HG03469 (cell line): Measurements from ENCODE around the gene CR1.
A peak's percentile ranks its signal among the peaks of the same experiment; 100 is the strongest.
"Not testable (repeated sequence)": the region's sequence is repeated elsewhere in the genome, so short reads cannot be mapped to it uniquely, and the experiment has no call there.

Source experiments
- ATAC-seq: cut with Tn5 transposase; IDR thresholded peaks from one replicate; pipeline ENCODE4 v1.9.1; 2021; ENCODE audit warnings: mild to moderate bottlenecking, moderate library complexity, moderate number of reproducible peaks; ENCODE audit not compliant: unreplicated experiment

Gene CR1

DNA sequence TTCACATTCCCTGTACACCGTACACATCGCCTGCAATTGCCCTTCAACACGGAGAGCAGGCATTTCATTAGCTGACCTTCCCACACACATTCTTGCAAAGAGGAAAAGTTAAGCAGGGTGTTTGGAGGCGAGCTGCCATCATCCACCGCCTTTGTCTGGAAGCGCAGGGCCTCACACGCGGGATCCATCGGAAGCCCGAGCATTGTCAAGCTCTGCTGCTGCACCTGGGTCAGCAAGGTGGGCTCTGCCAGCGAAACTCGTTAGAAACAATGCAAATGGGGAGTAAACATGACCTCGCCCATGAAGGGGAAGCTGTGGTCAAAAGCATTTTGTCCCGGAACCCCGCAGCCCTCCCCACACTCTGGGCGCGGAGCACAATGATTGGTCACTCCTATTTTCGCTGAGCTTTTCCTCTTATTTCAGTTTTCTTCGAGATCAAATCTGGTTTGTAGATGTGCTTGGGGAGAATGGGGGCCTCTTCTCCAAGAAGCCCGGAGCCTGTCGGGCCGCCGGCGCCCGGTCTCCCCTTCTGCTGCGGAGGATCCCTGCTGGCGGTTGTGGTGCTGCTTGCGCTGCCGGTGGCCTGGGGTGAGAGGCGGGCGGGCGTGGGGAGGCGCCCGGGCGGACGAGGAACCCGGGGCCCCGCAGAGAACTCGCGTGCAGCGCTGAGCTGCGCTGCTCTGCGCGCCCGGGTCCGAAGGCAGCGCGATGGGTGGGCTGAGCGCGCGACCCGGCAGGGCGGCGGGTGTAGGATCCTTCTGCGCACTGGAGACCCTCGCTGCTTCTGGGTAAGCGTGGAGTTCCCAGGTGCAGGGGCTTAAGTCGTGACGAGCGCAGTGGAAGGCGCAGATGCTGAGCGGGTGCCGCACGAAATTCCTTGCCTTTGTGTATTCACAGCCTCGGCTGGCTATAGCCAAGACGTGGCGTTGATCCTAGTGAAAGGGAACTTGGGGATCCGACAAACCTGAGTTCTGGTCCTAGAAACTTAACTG lies at the start of gene CR1:
Gene CR1, plus strand, starts transcription at position 357 of the 992 bp plus-strand sequence. Its CDS starts 111 bp downstream, at position 468.
- no peak for ATAC-seq

DNA sequence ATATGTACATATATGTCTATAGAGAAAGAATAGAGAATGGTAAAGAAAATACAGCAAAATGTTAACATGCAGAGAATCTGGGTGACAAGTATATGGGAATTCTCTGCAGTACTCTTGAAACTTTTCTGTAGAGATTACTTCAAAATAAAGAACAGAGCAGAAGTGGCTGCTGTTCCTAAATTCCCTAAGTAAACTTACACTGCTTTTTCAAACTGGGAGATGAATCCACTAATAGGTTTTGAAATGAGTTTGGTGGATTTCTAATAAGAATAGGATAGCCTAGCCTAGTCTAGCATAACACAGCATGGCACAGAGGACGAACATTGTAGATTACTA lies 42.3 kb upstream of the CR1 start:
- no peak for ATAC-seq

DNA sequence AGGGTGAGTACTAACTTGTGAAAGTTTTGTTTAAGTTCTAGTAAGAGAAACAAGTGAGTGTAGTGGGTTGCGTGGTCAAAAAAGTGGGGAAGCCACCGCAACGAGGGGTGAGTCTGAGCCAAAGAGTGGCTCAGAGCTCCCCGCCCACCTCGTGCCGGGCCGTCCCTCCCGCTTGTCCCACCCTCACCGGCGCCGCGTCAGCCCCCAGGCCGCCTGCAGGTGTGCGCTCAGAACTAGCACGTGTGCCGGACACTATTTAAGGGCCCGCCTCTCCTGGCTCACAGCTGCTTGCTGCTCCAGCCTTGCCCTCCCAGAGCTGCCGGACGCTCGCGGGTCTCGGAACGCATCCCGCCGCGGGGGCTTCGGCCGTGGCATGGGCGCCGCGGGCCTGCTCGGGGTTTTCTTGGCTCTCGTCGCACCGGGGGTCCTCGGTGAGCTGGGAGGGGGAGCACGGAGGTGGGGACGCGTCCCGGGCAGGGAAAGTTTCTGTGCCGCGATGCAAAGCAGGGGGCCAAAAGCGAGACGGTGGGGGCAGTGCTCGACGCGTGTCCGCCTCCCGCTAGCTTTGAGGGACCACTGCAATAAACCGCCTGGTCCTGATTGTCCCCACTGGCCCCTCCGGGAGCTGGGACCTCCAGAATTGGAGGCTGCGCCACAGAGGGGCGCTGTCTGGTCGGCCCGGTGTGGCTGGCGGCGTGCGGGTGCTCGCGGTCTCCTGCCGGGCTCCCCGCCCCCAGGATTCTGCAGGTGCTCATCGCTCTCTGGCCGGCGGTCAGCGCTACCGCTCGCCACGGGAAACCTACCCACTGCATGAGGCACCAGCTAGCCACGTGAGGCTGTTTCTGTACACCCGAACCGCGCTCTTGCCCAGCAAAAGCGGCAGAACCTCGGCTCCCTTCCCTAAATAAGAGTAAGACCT lies 41.7 kb upstream of the CR1 start, which contains the start of gene CR2:
Gene CR2, plus strand, starts transcription at position 283 of the 919 bp plus-strand sequence. Its CDS starts 91 bp downstream, at position 374.
- peak; percentile 43 for ATAC-seq

DNA sequence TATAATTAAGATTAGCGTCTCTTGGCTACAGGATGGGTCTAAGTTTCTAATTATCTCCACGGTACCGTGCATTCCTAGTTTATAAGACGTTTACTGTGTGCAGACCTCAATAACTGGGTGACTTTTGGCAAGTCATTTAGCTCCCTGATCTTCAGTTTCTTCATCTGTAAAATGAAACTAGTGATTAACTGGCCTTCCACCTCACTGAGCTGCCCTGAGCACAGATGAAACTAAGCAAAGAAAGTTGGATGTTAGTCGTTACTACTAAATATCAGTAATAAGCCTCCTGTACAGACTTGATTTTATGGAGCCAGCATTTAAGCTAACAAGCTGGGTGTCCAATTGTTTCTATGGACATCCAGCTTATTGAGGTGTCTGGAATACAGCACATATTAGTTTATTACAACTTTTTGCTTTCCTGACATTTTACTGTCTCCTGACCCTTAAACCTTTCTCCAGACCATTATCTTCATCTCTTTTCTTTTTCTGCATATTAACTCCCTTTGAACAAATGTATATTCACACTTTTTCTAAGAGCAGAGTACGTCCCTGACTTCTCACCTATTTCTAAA lies 40.7 kb upstream of the CR1 start:
- ATAC-seq = no peak

DNA sequence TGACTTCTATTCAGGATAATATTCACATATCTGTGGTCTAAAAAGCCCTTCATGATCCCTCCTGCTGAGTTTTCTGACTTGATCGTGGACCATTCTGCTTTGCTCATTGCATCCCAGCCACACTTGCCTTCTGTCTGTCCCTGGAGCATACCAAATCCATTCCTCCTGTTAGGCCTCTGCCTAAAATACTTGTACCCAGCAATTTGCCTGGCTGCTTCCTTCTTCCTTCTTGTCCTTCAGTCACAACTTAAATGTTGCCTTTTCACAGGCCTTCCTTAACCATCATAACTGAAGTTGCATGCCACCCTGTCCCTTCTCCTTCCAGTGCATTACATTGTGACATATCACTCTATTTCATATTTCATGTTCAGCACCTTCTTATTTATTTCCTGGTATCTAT lies 37.5 kb upstream of the CR1 start:
- ATAC-seq = no peak

DNA sequence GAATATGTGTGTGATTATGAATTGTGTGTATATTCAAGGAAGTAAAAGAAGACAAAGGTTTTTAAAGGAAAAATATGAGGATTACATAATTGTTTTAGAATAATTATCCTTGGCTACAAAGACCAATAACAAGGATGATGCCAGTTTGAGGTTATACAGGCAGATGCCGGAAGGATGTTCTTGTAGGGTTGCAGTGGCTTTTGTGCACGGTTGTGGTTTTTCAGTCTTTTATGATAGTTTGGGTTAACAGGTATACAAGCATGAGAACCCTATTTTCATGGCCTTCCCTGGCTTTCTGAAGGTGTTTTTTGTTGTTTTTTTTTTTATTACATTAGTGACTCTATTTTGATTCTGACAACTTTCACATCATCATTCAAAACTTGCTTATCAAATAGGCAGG lies 36.9 kb upstream of the CR1 start:
- no peak for ATAC-seq

DNA sequence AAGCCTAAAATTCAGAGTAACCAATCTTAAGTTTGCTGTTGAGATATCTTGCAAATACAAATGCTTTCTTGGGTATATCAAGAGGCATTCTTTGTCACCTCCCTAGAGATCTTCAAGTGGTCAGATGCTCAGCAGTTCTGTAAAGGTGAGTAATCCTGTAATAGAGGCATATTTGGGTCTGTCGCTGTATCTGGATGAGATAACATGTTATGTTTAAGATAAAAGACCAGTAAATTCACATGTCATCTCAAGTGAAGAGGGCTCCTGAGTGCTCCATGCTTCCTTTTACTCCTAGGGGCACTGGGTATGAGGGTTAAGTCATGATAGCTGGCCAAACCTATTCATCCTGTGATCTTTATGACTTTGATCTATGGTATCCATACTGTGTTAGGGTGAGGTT lies 34.3 kb upstream of the CR1 start:
- no peak for ATAC-seq

DNA sequence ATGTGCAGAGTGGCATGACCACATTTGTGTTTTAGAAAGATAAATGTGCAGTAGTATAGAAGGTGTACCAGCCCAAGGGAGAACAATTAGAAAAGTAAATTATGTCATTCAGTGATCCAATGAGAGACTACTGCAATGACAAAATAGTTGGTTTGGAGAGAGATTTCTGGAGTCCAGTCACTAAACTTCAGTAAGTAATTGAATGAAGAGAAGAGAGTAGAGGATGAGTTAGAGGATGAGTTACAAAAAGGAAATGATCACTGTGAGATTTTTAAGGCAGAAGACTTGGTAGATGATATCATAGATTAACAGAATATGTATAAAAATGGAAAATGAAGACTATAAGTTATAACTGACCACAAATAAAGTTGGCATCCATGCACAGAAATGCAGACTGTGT lies 33.4 kb upstream of the CR1 start:
- no peak for ATAC-seq

DNA sequence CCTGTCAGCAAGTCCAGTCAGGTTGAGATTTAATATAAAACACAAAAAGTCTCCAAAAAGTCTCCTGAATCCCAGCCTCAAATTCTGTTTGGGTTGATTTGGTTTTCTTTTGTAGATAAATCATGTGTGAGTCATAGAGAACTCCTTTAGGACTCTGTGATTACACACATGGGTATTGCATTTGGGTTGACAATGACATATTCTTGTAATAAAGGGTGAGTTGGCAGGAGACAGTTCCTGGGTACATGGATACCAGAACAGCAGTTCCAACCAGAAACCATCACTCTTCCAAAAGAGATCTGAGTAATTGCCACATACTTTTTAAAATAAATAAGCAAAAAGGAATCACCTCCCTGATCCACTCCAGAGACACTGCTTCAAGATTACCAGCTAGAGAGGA lies 32.9 kb upstream of the CR1 start:
- ATAC-seq = no peak

DNA sequence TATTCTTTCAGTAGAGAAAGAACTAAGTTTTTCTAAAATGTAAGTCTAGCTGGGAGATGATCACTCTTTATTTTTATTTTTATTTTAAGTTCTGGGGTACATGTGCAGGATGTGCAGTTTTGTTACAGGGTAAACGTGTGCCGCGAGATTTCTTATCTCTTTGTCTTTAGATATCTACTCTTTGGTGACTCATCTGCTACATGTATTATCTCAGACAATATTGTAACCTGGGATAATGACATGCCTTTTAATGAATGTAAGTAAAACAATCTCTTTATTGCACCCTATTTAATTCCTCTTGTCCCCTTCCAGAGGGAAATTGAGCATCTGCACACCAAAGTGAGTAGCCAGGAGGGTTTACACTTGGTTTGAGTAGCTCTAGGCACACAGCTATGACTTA lies 32.4 kb upstream of the CR1 start:
- ATAC-seq = no peak

DNA sequence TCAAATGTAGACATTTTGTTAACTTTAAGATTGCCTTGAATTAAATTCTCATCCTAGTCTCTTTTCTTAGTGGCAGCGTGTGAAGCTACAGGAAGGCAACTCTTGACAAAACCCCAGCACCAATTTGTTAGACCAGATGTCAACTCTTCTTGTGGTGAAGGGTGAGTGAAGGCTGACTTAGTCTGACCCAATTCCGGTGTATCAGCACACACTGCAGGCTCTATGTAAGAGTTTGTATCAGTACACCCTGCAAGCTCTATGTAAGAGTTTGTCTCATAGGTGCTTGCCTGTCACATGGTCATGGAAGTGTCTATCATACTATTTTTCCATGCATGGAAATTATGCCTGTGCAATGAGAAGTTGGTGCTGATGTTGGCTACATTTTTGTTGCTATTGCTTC lies 25.0 kb upstream of the CR1 start:
- ATAC-seq = no peak

DNA sequence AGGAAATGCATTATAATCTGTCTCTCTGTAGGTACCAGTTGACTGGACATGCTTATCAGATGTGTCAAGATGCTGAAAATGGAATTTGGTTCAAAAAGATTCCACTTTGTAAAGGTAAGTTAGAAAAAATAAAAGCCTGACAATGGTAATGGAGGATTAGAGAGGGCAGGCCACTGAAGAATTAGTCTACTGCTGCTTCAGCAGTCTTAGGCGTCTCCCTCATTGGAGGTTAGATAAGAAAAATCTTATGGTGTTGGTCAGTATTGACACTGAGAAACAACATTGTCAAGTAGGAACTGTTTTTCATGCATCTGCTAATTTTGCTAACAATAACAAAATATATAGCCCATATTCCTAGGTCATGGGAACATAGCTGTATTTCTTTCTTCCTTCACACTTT lies 21.7 kb upstream of the CR1 start:
- no peak for ATAC-seq

DNA sequence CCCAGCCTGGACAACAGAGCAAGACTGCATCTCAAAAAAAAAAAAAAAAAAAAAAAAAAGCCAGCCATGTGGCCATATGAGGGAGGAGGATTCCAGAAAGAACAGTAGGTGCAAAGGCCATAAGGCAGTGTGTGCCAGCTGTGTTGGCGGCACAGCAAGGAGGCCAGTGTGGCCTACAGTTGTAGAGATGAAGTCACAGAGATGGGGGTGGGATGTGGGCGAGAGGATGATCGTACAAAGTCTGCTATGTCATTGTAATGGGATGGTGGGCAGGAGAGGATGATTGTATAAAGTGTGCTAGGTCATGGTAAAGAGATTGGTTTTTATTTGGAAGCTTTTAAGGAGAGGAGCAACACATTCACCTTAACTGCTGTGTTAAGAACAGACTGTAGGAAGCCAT lies 9.8 kb upstream of the CR1 start:
- no peak for ATAC-seq

DNA sequence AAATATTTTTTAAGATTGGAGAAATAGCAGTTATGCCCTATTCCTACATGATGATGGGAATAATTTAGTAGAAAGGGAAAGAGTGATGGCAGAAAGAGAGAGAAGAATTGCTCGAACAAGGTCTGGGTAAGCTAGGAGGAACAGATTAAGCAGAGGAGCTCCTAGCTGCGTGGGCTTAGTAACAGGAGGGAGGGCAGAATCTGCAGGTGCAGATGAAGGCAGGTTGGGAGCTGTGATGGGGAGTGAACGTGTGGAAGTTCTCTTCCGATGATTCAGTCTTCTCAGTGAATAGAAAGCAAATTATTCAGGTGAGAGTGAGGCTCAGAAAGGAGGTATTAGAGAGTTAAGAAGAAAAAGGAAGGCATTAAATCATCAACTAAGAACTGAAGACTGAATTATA lies 8.3 kb upstream of the CR1 start:
- no peak for ATAC-seq

DNA sequence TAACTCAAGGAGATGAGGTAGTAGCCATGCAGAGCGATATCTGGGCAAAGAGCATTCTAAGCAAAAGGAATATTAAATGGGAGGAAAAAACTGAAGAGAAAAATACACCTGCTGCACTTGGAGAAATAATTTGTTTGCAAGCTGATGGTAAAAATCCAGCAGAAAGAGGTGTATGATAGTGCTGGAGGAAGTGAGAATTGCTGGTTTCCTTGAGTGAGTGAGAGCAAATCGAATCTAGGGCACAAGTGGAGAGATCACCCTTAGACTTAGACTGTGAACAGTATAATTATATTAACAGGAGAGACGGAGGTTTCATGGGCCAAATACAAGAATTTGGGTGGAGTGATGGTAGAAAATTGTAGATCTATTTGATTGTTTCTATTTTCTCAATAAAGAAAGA lies 2.7 kb upstream of the CR1 start:
- ATAC-seq = no peak

DNA sequence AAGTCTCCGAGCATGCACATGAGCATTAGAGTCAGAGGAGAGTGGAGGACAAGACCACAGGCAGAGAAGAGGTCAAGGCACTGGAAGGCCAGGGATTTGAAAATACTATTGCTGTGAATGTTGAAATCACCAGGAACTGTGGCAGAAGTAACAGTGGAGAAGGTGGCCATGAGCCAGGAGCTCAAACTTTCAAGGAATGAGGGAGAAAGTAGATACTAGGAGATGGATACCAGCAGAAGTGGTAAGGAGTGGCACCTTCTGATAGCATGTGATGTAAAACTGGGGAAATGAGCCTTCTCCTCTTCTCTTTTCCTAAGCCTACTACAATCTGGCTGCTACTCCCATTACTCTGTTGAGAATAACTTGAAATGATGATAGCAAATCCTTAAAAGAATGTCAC lies 1.8 kb upstream of the CR1 start:
- no peak for ATAC-seq

DNA sequence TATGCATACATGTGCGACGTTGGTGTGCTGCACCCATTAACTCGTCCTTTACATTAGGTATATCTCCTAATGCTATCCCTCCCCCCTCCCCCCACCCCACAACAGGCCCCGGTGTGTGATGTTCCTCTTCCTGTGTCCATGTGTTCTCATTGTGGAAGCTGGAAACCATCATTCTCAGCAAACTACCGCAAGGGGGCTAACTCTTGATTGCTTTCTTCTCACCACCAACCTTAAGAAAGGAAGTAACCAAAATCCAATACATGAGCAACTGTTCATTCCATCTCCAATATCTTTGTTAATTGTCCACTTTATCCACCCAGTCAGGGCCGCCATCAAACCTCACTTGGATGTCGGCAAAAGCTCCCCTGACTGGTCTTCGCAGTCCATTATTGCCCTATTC lies 676 bp upstream of the CR1 start:
- not testable (repeated sequence) for ATAC-seq

DNA sequence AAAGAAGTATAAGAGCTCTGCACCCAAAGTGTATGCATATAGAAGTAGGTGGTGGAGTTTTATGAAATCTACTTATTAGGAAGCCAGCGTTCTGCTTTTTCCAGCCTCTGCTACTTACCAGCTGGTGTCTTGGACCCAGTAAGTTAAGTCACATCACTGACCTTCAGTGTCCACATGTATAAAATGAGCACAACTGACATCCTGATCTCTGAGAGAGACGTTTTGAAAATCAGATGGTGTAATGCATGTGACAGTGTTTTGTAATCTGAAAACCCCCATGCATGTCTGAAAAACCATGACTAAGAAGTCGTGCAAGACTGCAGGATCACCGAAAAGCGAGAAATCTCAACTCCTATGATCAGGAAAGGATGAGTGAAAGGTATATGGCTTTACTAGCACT lies 2.0 kb downstream of the CR1 start:
- no peak for ATAC-seq

DNA sequence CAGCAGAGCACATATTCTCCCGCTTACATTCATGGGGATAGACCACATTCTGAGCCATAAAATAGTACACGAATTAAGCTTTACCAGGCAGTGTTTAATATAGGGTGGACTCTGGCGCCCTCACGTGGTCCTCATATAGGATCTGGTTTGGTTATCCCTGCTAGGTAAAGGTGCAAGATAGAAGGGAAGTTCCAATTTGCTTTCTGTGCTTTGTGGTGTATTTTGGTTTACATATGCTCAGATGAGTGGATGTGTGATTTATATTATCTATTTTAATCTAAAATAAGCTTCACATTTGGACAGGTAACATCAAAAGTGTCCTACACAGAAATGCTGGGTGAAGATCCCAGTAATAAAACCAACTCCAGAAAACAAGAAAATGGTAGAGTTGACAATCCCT lies 3.6 kb downstream of the CR1 start:
- no peak for ATAC-seq

DNA sequence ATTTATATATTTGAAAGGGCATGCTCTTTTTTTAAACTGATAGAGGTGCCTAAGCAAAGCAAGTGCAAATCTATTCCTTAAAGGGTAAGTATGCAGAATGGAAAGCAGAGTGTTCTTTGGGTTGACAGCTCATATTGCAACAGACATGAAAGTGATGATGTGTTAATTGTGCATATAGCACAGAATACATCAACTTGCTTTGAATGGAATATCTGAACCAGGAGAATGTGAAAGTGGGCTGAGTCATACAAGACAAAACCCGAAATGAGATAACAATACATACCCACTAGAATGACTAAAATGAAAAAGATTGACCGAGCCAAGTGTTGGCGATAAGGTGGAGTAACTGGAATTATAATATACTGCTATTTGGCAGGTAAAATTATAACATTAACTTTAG lies 4.3 kb downstream of the CR1 start:
- ATAC-seq = no peak

DNA sequence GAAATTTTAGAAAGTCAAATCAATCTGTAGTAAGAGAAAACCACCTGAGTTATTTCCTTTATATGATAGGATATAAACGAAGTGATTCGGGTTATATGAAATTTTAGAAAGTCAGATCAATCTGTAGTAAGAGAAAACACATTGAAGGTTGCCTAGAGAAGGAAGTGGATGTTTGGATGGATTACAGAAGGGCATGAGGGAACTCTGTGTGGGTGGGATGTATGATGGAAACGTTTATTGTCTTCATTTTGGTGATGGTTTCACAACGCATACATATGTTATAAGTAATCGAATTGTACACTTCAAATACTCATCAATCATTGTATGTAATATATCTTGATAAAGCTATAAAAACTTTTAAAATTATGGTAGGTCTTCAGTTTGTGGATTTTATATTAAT lies 5.1 kb downstream of the CR1 start:
- no peak for ATAC-seq
